GM18508 (cell line): ENCODE results near the gene CCL15.

Experiments
- ATAC-seq: cut with Tn5 transposase; IDR thresholded peaks from one replicate; pipeline ENCODE4 v1.9.1; 2021; ENCODE audit warnings: moderate number of reproducible peaks; ENCODE audit not compliant: insufficient read depth, unreplicated experiment

CCL15 gene

DNA sequence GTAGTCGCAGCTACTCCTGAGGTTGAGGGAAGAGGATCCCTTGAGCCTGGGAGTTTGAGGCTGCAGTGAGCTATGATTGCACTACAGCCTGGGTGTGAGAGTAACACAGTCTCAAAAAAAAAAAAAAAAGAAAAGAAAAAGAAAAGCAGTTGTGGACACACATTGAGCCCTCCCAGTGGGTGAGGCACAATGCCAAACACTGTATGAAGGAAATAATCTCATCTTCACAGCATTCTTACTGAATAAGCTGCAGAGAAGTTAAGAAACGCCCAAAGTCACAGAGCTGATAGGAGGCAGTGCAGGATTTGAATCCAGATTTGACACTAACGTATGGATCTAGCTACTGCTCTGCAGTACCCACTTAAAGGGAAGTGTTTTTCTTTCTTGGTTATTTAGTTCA is 52.0 kb downstream of the CCL15 start:
- ATAC-seq = no peak

DNA sequence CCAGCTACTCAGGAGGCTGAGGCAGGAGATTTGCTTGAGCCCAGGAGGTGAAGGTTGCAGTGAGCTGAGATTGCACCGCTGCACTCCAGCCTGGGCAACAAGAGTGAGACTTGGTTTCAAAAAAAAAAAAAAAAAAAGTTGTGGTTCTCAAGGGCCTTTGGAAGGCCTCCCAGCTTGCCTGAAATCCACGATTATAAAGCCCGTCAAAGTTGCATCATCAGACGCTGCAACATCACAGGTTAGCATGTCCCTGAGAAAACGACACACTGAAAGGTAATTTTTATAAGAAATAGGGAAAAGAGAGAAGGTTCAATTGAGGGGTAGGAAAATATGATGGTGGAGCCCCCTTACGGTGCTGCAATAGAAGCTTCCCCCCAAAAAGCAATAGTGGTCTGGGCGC is 53.3 kb downstream of the CCL15 start:
- ATAC-seq = no peak
